DMS 273 (cell line): Measurements from ENCODE around the gene DPM3.

ENCODE experiments used
- DNase-seq: peaks from one replicate; lab custom pipeline; 2025; ENCODE audit not compliant: unreplicated experiment; lab: John Stamatoyannopoulos, UW

The DPM3 gene

DNA sequence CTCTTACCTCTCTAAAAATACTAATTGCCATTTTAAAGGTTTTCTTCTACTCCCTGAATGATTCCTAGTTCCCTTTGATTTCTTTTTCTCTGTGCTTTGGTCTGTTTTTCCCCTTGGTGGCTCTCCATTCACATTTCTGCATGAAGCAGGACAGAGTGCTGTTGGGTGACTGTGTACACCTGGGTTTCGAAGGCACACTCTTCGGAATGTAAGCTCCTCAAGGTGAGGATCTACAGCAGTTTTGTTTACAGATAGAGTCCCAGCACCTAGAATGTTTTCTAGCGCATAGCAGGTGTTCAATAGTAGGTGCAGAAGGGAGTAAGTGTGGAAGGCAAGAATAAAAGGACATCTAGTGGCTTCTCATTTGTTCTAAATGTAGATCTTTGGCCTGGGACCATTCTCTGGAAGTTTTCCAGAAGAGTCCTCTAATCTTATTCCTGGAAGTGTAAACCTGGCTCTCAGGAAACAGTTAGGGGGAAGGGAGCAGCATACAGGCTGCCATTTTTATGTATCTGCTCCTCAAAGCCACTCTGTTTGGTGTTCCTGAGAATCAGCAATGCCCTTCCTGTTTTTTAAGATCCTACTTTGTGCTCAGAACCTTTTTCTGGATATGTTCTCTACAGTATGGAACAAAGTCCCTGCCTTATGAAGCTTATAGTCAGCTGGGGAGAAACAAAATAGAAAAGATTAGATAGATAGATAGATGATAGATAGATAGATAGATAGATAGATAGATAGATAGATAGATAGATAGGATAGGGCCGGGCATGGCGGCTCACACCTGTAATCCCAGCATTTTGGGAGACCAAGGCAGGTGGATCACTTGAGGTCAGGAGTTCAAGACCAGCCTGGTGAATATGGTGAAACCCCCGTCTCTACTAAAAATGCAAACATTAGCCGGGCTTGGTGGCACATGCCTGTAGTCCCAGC, 35.5 kb downstream of the DPM3 start:
- DNase-seq, result no peak

DNA sequence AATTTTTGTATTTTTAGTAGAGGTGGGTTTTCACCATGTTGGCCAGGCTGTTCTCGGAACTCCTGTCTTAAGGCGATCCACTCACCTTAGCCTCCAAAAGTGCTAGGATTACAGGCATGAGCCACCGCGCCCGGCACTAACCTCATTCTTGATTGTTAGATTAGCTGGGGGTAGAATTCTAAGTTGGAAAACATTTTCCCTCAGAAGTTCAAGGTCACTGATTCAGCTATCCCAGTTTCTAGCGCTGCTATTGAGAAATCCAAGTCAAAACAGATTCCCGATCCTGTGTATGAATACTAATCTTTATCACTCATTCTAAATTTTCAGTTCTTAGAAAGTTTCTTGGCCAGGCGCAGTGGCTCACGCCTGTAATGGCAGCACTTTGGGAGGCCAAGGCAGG, 37.0 kb downstream of the DPM3 start:
- no peak for DNase-seq

DNA sequence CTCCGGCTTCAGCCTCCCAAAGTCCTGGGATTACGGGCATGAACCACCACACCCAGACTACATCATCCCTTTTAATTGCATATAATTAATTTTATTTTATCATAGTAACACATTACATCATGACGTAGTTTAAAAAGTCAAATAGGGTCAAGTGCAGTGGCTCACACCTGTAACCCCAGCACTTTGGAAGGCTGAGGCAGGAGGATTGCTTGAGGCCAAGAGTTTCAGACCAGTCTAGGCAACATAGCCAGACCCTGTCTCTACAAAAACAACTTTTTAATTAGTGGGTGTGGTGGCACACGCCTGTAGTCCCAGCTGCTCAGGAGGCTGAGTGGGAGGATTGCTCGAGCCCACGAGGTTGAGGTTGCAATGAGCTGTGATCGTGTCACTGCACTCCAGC, 41.0 kb downstream of the DPM3 start:
- no peak for DNase-seq

DNA sequence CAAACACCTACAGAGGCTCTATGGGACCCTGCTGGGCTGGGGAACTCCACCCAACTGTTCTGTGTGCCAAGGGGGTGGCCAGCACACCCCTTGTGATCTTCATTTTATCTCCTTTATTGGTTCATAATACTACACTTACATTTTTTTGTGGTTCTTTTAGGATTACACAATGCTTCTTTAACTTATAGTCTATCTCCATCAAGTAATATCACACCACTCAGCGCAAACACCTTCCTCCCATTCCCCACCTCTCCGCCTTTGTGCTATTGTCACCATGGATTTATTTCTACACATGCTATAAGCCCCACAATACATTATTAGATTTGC, 45.7 kb downstream of the DPM3 start:
- no peak for DNase-seq

DNA sequence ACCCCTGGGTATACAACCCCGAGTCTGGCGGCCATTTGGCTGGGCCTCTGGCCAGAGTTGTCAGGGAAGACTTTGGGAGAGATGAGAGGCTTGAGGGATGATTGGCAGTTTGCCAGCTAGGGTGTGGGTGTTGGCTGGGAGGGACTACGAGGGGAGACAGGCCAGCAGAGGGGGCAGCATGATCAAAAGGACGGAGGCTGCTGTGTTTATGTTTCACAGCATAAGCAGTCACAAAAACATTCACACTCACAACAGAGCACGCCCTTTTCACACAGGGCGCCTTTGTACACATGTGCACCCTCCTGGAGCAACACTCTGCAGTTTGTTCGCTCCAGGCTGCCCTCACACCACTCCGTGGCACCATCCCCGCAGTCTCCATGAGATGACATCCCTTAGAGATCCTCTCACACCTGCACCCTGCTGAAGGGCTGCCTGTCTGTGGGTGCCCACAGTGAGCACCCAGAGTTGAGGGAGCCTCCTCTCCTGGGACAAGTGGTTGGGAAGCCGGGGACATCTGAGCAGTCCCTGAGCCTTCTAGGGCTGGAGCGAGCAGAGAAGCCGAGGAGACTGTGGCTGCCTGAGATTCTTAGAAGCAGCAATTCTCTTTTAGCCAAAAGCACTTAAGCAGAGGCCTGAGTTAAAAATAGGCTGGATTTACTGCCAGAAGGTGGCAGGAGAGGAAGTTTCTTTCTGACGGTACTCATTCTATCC, 46.3 kb downstream of the DPM3 start:
- peak; percentile 94 for DNase-seq

DNA sequence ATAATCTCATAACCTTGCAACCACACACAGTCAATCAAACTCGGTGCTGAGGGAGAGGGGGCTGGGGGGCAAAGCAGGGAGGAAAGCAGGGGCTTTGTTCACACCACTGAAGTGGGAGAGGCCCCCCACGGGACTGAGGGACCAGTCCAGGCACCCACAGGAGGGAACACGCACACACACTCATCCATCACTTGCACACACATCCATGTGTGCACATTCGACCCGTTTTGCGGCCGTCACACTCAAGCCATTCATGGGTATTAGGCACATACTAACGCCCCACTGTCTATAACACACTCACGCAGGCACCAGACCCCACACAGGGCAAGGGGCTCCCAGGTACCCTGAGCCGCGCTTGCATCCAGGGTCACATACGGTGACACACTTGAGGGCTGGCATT, 47.7 kb downstream of the DPM3 start:
- DNase-seq, result no peak

DNA sequence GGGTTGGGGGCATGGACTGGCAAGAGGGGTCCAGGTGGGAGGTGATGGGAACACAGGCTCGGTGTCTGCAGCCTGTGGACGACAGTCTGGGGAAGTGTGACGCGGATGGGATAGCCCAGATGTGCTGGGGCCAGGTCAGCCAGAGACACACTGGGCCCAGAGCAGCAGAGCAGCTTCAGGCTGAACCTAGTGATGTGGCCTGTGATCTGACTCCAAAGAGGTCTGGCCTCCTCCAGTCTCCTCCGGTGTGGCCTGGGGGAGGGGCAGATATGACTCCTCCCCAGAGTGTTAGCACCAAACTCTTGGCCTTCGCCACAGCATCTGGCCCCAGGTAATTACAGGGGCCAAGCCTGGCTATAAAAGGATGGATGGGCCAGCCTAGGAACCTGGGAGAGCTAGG, 48.2 kb downstream of the DPM3 start:
- no peak for DNase-seq

DNA sequence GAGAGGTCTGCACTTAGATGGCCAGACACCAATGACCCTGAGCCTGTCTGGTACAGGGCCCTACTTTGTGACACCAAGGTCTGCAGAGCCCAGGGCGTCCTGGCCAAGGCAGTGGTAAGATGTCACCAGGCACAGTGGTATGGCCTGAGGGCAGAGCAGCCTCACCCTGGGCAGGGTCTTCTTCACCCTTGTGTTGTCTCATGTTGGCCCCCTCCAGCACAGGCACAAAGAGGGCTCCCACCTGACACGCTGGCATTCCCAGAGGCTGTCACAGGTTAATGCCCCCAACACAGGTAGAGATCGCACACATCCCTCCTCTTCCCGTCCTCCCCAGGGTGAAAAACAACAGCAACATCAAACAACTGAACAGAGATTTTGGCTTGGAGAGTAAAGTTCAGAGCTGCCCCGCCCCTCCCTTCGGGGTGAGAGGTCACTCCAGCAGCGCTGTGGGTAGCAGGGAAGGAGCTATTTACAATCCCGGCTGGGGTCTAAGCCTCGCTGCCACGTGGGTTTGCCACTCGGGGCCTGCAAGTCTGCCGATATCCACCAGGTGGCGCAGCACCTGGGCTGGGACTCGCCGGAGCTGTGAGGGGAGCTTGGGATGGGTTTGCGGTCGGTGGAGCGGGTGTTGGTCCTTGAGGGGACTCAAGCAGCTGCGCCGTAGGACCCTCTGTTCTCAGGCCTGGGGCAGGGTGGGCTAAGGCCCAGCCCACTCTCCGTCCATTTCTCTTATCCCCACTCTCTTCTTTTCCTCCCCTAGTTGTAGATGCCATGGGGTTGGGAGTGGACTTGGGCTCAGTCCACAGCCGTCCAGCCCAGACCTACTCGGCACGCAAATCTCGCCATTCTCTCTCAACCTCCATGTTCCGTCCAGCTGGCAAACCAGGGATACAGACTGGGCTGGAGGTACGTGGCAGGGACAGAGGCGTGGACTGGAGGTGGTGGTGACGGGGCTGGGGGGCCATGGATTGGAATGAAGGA, 49.0 kb downstream of the DPM3 start:
- DNase-seq, result peak; percentile 95
